ENCODE measurements around the gene CFAP77.
A peak's percentile ranks its signal among the peaks of the same experiment; 100 is the strongest.

The CFAP77 gene

GRCh38 chr9:132488626-132489025, 78.6 kb downstream of the CFAP77 start:
- DNase-seq (ENCODE audit: low read depth in 2 of 2): no peak

GRCh38 chr9:132489536-132489935, 79.5 kb downstream of the CFAP77 start:
- no peak for DNase-seq (ENCODE audit: low read depth in 2 of 2)

GRCh38 chr9:132494857-132495256, 84.8 kb downstream of the CFAP77 start:
- DNase-seq (ENCODE audit: low read depth in 2 of 2): no peak

- DNase-seq (ENCODE audit: low read depth in 2 of 2): no peak
Measured at GRCh38 chr9:132497731-132498130, 87.7 kb downstream of the CFAP77 start.

GRCh38 chr9:132498531-132499210, 88.7 kb downstream of the CFAP77 start:
- no peak for DNase-seq (ENCODE audit: low read depth in 2 of 2)

- DNase-seq (ENCODE audit: low read depth in 2 of 2): no peak
Measured at GRCh38 chr9:132499251-132499650, 89.2 kb downstream of the CFAP77 start.

- no peak for DNase-seq (ENCODE audit: low read depth in 2 of 2)
Measured at GRCh38 chr9:132500193-132500592, 90.2 kb downstream of the CFAP77 start.

GRCh38 chr9:132502480-132502879, 92.5 kb downstream of the CFAP77 start:
- DNase-seq (ENCODE audit: low read depth in 2 of 2): no peak

GRCh38 chr9:132503116-132503515, 93.1 kb downstream of the CFAP77 start:
- no peak for DNase-seq (ENCODE audit: low read depth in 2 of 2)

- no peak for DNase-seq (ENCODE audit: low read depth in 2 of 2)
Measured at GRCh38 chr9:132504488-132504887, 94.5 kb downstream of the CFAP77 start.

GRCh38 chr9:132505991-132506655, 96.1 kb downstream of the CFAP77 start:
- DNase-seq (ENCODE audit: low read depth in 2 of 2): no peak

GRCh38 chr9:132506977-132507669, 97.1 kb downstream of the CFAP77 start:
- DNase-seq (ENCODE audit: low read depth in 2 of 2): no peak

GRCh38 chr9:132507670-132508469, 97.9 kb downstream of the CFAP77 start:
- DNase-seq (ENCODE audit: low read depth in 2 of 2): peak; percentile 18 to 32

- DNase-seq (ENCODE audit: low read depth in 2 of 2): no peak
Measured at GRCh38 chr9:132509928-132510874, 100.2 kb downstream of the CFAP77 start.

GRCh38 chr9:132511191-132511999, 101.4 kb downstream of the CFAP77 start:
- DNase-seq (ENCODE audit: low read depth in 2 of 2): no peak

GRCh38 chr9:132513416-132513815, 103.4 kb downstream of the CFAP77 start:
- no peak for DNase-seq (ENCODE audit: low read depth in 2 of 2)

GRCh38 chr9:132514011-132514744, 104.2 kb downstream of the CFAP77 start:
- no peak for DNase-seq (ENCODE audit: low read depth in 2 of 2)

GRCh38 chr9:132514821-132515220, 104.8 kb downstream of the CFAP77 start:
- no peak for DNase-seq (ENCODE audit: low read depth in 2 of 2)

GRCh38 chr9:132516301-132516700, 106.3 kb downstream of the CFAP77 start:
- DNase-seq (ENCODE audit: low read depth in 2 of 2): no peak

Data from stimulated activated CD8-positive, alpha-beta memory T cell treated with anti-CD3 and anti-CD28 coated beads, Interleukin-2, amount 100 ng/mL, for 1 hour (primary cell).